ENCODE results near the gene KLHL5.
"Not testable (repeated sequence)": the region's sequence is repeated elsewhere in the genome, so short reads cannot be mapped to it uniquely, and the experiment has no call there.

KLHL5 gene

GRCh38 chr4:39030725-39031124 is 31.3 kb upstream of the KLHL5 start:
- Histone ChIP-seq H3K9ac (ENCODE audit: low read depth, low read length) (no peak overlapping the region), H3K9me3 (ENCODE audit: control insufficient read depth, insufficient read depth, low read length) (no peaks in the 10 kb centered on the region), H3K4me1 (ENCODE audit: control insufficient read depth, insufficient read depth, low read length) (no peaks in the 10 kb centered on the region), H3K36me3 (ENCODE audit: control insufficient read depth, insufficient read depth, low read length) (no peaks in the 10 kb centered on the region), H3K4me3 (ENCODE audit: low read depth, low read length) (no peak overlapping the region), H3K27ac (ENCODE audit: low read depth, low read length) (no peak overlapping the region), H3K27me3 (ENCODE audit: control insufficient read depth, insufficient read depth, low read length) (no peaks in the 10 kb centered on the region)

DNA sequence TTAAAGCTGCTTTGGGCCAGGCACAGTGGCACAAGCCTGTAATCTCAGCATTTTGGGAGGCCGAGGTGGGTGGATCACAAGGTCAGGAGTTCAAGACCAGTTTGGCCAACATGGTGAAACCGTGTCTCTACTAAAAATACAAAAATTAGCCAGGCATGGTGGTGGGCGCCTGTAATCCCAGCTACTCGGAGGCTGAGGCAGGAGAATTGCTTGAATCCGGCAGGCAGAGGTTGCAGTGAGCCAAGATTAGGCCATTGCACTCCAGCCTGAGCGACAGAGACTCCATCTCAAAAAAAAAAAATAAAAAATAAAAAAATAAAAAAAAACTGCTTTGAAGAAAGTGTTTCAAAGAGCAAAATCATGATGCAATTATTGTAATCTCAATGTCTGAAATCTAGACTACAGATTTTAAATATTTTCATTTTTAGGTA is 30.4 kb upstream of the KLHL5 start:
- H3K27ac ChIP-seq (ENCODE audit: low read depth, low read length); H3K4me1 ChIP-seq (ENCODE audit: control insufficient read depth, insufficient read depth, low read length); H3K36me3 ChIP-seq (ENCODE audit: control insufficient read depth, insufficient read depth, low read length); H3K4me3 ChIP-seq (ENCODE audit: low read depth, low read length); H3K9ac ChIP-seq (ENCODE audit: low read depth, low read length); H3K27me3 ChIP-seq (ENCODE audit: control insufficient read depth, insufficient read depth, low read length); H3K9me3 ChIP-seq (ENCODE audit: control insufficient read depth, insufficient read depth, low read length): not testable (repeated sequence)

- H3K4me3 ChIP-seq (ENCODE audit: low read depth, low read length) = no peak within 1 kb of the TSS
- H3K4me1 ChIP-seq (ENCODE audit: control insufficient read depth, insufficient read depth, low read length) = 0 out of 2 replicates have a peak, but pooled peaks cover under 1% of the 10 kb centered on the region
Observed at GRCh38 chr4:39032218-39033085, 29.6 kb upstream of the KLHL5 start, which contains the start of gene TMEM156. TSS of gene TMEM156 (minus strand) at chr4:39032409. CDS start at chr4:39032313, 96 bp downstream.

GRCh38 chr4:39036172-39036571 is 25.9 kb upstream of the KLHL5 start:
- H3K27me3 ChIP-seq (ENCODE audit: control insufficient read depth, insufficient read depth, low read length) = no peaks in the 10 kb centered on the region
- no peak overlapping the region for H3K27ac ChIP-seq (ENCODE audit: low read depth, low read length)
- H3K4me1 ChIP-seq (ENCODE audit: control insufficient read depth, insufficient read depth, low read length) = peaks cover 4% of the 10 kb centered on the region; the same call in 1 of the 2 replicates
- H3K9me3 ChIP-seq (ENCODE audit: control insufficient read depth, insufficient read depth, low read length) = no peaks in the 10 kb centered on the region
- H3K36me3 ChIP-seq (ENCODE audit: control insufficient read depth, insufficient read depth, low read length) = no peaks in the 10 kb centered on the region
- no peak overlapping the region for H3K4me3 ChIP-seq (ENCODE audit: low read depth, low read length)
- no peak overlapping the region for H3K9ac ChIP-seq (ENCODE audit: low read depth, low read length)

More at GRCh38 chr4:39032218-39033085, 29.6 kb upstream of the KLHL5 start, which contains the start of gene TMEM156:
- no peaks in the 10 kb centered on the region for H3K9me3 ChIP-seq (ENCODE audit: control insufficient read depth, insufficient read depth, low read length)
- no peak within 1 kb of the TSS for H3K9ac ChIP-seq (ENCODE audit: low read depth, low read length)
- no peaks in the 10 kb centered on the region for H3K36me3 ChIP-seq (ENCODE audit: control insufficient read depth, insufficient read depth, low read length)
- no peak within 1 kb of the TSS for H3K27ac ChIP-seq (ENCODE audit: low read depth, low read length)
- H3K27me3 ChIP-seq (ENCODE audit: control insufficient read depth, insufficient read depth, low read length) = no peaks in the 10 kb centered on the region

DNA sequence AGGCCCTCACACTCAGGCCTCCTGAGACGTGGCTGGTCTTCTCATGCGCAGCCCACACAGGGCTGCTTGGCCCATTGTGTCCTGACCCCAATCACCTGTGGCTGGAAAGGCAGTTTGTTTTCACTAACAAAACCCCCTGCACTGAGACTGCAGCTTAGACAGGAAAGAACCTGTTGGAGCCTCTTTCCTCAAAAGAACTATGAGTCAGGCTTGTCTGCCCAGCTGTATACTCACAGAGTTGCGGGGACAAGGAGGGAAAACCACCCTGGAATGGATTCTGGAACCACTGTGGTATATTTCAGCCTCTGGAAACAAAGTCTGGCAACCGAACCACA is 24.6 kb upstream of the KLHL5 start:
- H3K4me1 ChIP-seq (ENCODE audit: control insufficient read depth, insufficient read depth, low read length) = peaks cover 4% of the 10 kb centered on the region; the same call in 1 of the 2 replicates
- no peaks in the 10 kb centered on the region for H3K27me3 ChIP-seq (ENCODE audit: control insufficient read depth, insufficient read depth, low read length)
- no peak overlapping the region for H3K4me3 ChIP-seq (ENCODE audit: low read depth, low read length)
- no peak overlapping the region for H3K9ac ChIP-seq (ENCODE audit: low read depth, low read length)
- peak overlapping the region; percentile 53 for H3K27ac ChIP-seq (ENCODE audit: low read depth, low read length)
- H3K36me3 ChIP-seq (ENCODE audit: control insufficient read depth, insufficient read depth, low read length) = no peaks in the 10 kb centered on the region
- no peaks in the 10 kb centered on the region for H3K9me3 ChIP-seq (ENCODE audit: control insufficient read depth, insufficient read depth, low read length)

DNA sequence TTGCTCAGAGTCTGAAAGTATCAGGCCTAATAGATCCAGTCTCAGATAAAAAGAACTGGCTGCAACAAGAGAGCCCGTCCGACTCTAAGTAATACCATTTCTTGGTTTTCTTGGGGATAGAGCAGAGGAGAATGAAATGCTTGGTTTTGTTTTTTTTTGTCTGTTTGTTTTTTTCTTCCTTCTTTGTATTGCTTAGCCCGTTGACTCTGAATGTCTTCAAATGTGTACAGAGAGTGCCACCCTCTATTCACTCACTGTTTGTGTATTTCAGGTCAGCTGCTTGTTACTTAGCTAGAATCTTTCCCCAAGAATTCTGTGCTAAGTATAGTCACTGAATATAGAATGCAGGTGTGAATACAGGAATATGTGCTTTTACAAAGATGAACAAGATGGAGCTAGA is 24.1 kb upstream of the KLHL5 start:
- no peaks in the 10 kb centered on the region for H3K27me3 ChIP-seq (ENCODE audit: control insufficient read depth, insufficient read depth, low read length)
- H3K4me3 ChIP-seq (ENCODE audit: low read depth, low read length) = no peak overlapping the region
- peak overlapping the region; percentile 53 for H3K27ac ChIP-seq (ENCODE audit: low read depth, low read length)
- H3K9ac ChIP-seq (ENCODE audit: low read depth, low read length) = no peak overlapping the region
- H3K9me3 ChIP-seq (ENCODE audit: control insufficient read depth, insufficient read depth, low read length) = no peaks in the 10 kb centered on the region
- H3K36me3 ChIP-seq (ENCODE audit: control insufficient read depth, insufficient read depth, low read length) = no peaks in the 10 kb centered on the region
- H3K4me1 ChIP-seq (ENCODE audit: control insufficient read depth, insufficient read depth, low read length) = peaks cover 4% of the 10 kb centered on the region; the same call in 1 of the 2 replicates

- H3K4me1 ChIP-seq (ENCODE audit: control insufficient read depth, insufficient read depth, low read length) = peaks cover 14% of the 10 kb centered on the region
- H3K9me3 ChIP-seq (ENCODE audit: control insufficient read depth, insufficient read depth, low read length) = no peaks in the 10 kb centered on the region
- H3K36me3 ChIP-seq (ENCODE audit: control insufficient read depth, insufficient read depth, low read length) = no peaks in the 10 kb centered on the region
- no peak overlapping the region for H3K4me3 ChIP-seq (ENCODE audit: low read depth, low read length)
- no peak overlapping the region for H3K27ac ChIP-seq (ENCODE audit: low read depth, low read length)
- no peak overlapping the region for H3K9ac ChIP-seq (ENCODE audit: low read depth, low read length)
- no peaks in the 10 kb centered on the region for H3K27me3 ChIP-seq (ENCODE audit: control insufficient read depth, insufficient read depth, low read length)
Observed at GRCh38 chr4:39039108-39039507, 22.9 kb upstream of the KLHL5 start.

DNA sequence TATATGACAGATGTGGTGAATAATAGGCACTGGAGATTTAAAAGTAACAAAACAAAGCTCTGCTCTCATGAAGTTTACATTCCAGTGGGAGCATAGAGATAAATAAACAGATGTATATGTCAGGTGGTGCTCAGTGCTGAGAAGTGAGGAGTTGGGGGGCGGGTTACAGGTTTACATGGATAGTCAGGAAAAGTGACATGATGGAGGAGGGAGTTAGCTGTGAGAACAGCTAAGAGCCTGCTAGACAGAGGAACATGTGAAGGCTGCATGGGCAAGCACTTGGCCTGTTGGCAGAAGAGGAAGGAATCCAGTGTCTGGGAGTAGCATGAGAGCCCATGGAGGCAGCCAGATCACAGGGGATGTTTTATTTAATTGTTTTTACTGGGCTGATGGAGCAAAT is 19.7 kb upstream of the KLHL5 start:
- no peaks in the 10 kb centered on the region for H3K9me3 ChIP-seq (ENCODE audit: control insufficient read depth, insufficient read depth, low read length)
- H3K9ac ChIP-seq (ENCODE audit: low read depth, low read length) = no peak overlapping the region
- no peaks in the 10 kb centered on the region for H3K27me3 ChIP-seq (ENCODE audit: control insufficient read depth, insufficient read depth, low read length)
- H3K4me3 ChIP-seq (ENCODE audit: low read depth, low read length) = no peak overlapping the region
- H3K27ac ChIP-seq (ENCODE audit: low read depth, low read length) = no peak overlapping the region
- H3K36me3 ChIP-seq (ENCODE audit: control insufficient read depth, insufficient read depth, low read length) = no peaks in the 10 kb centered on the region
- peaks cover 14% of the 10 kb centered on the region for H3K4me1 ChIP-seq (ENCODE audit: control insufficient read depth, insufficient read depth, low read length)

- peak overlapping the region; percentile 87 for H3K27ac ChIP-seq (ENCODE audit: low read depth, low read length)
- peaks cover 10% of the 10 kb centered on the region for H3K4me1 ChIP-seq (ENCODE audit: control insufficient read depth, insufficient read depth, low read length)
- no peak overlapping the region for H3K9ac ChIP-seq (ENCODE audit: low read depth, low read length)
- H3K9me3 ChIP-seq (ENCODE audit: control insufficient read depth, insufficient read depth, low read length) = no peaks in the 10 kb centered on the region
- H3K36me3 ChIP-seq (ENCODE audit: control insufficient read depth, insufficient read depth, low read length) = no peaks in the 10 kb centered on the region
- peak overlapping the region; percentile 84; the same call in 1 of the 2 replicates for H3K4me3 ChIP-seq (ENCODE audit: low read depth, low read length)
- no peaks in the 10 kb centered on the region for H3K27me3 ChIP-seq (ENCODE audit: control insufficient read depth, insufficient read depth, low read length)
Observed at GRCh38 chr4:39043058-39043860, 18.8 kb upstream of the KLHL5 start.

DNA sequence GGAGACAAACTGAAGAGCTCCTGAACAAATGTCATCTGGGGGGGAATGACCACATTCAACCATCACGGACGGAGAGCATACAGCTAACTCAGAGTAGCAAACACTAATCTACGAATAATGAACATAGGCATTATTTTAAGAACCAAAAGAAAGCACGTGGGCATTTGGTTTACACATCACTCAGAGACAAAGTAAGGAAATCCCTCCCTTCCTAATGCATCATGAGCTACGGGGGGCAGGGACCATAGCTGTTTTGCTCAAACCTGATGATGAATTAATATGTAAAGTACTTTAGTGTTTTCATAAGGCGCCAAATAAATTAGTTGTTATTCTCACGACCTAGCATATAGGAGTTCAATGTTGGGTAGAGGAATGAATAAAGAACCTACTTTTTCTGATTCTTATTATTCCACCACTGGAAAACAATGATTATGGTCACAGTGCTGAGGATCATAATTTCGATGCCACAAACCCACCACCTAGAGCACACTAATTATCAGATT is 18.1 kb upstream of the KLHL5 start:
- H3K4me1 ChIP-seq (ENCODE audit: control insufficient read depth, insufficient read depth, low read length) = peaks cover 10% of the 10 kb centered on the region
- no peaks in the 10 kb centered on the region for H3K9me3 ChIP-seq (ENCODE audit: control insufficient read depth, insufficient read depth, low read length)
- H3K36me3 ChIP-seq (ENCODE audit: control insufficient read depth, insufficient read depth, low read length) = no peaks in the 10 kb centered on the region
- H3K27me3 ChIP-seq (ENCODE audit: control insufficient read depth, insufficient read depth, low read length) = no peaks in the 10 kb centered on the region
- H3K4me3 ChIP-seq (ENCODE audit: low read depth, low read length) = peak overlapping the region; percentile 84
- H3K27ac ChIP-seq (ENCODE audit: low read depth, low read length) = peak overlapping the region; percentile 87
- peak overlapping the region; percentile 79 for H3K9ac ChIP-seq (ENCODE audit: low read depth, low read length)
